ENCODE measurements around the gene RUVBL2.

The RUVBL2 gene

GRCh38 chr19:48989701-48990291 lies 3.9 kb upstream of the RUVBL2 start:
- no peak for DNase-seq

GRCh38 chr19:48990400-48990799 lies 3.3 kb upstream of the RUVBL2 start:
- no peak for DNase-seq

- no peak for DNase-seq
These were observed 2.6 kb upstream of the RUVBL2 start for GRCh38 chr19:48991011-48991609.

- peak; percentile 71 for DNase-seq
These were observed 1.7 kb upstream of the RUVBL2 start for GRCh38 chr19:48991873-48992580.

GRCh38 chr19:48992581-48993174 lies 1.0 kb upstream of the RUVBL2 start:
- DNase-seq: no peak

- no peak for DNase-seq
These were observed 324 bp downstream of the RUVBL2 start for GRCh38 chr19:48994035-48994386.

GRCh38 chr19:48997972-48998371 lies 4.3 kb downstream of the RUVBL2 start:
- DNase-seq: no peak

GRCh38 chr19:48999481-49000325 lies 6.0 kb downstream of the RUVBL2 start:
- no peak for DNase-seq

GRCh38 chr19:49004133-49004532 lies 10.4 kb downstream of the RUVBL2 start:
- no peak for DNase-seq

GRCh38 chr19:49004964-49005614 lies 11.4 kb downstream of the RUVBL2 start:
- DNase-seq: no peak

- no peak for DNase-seq
These were observed 13.2 kb downstream of the RUVBL2 start for GRCh38 chr19:49006905-49007304.

GRCh38 chr19:49009828-49010227 lies 16.1 kb downstream of the RUVBL2 start:
- DNase-seq: no peak

- DNase-seq: no peak
These were observed 16.8 kb downstream of the RUVBL2 start for GRCh38 chr19:49010453-49010852.

- no peak for DNase-seq
These were observed 17.5 kb downstream of the RUVBL2 start for GRCh38 chr19:49011194-49011593.

GRCh38 chr19:49014123-49014869 lies 20.6 kb downstream of the RUVBL2 start:
- no peak for DNase-seq

- DNase-seq: no peak
These were observed 21.2 kb downstream of the RUVBL2 start for GRCh38 chr19:49014870-49015255.

- DNase-seq: no peak
These were observed 22.6 kb downstream of the RUVBL2 start for GRCh38 chr19:49016067-49016839.

GRCh38 chr19:49017041-49017665 lies 23.5 kb downstream of the RUVBL2 start, which contains the start of gene LHB:
Gene LHB, minus strand, starts transcription at chr19:49017091. Its CDS starts 10 bp downstream, at chr19:49017081.
- DNase-seq: no peak

- peak; percentile 61 for DNase-seq
These were observed 24.1 kb downstream of the RUVBL2 start for GRCh38 chr19:49017666-49018351.
